Activated T-helper 1 cell treated with anti-CD3 and anti-CD28 coated beads, Interleukin-2, amount 50 U/mL, for 16 hours (primary cell): ENCODE results near the gene GABBR2.

ENCODE experiments used
- DNase-seq, 2 donors: peaks; one replicate each; pipeline ENCODE4 v3.0.0-alpha.2; 2020; ENCODE audit warnings: low read depth in 1 of 2, low spot score in 1 of 2

GABBR2 gene

DNA sequence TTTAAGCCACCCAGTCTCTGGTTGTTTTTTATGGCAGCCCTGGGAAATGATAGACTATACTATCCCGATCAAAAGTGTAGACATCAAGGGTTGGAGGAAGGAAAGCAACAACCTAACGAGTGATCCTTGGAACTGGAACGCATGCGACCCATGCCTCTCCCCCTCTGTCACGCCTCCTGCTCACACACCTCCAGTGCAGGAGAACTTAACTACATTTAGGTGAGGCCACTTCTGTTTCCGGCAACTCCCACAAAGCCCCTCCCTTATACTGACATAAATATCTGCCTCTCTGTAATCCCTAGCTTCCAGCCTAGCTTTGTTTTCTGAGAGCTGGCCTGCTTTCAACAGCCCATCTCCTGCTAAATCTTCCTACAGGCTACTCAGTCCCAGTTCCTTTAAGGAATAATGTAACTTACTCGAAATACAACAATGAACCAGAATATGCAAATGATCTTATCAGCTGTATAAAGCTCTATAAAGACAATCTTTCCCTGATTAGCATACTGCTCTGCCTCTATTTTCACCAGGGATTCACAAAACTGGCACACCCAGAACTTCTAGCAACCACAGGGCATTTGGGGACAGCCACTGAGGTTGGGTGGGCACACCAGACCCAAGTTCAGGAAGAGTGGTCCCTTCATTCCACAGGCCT is 73.9 kb downstream of the GABBR2 start:
- no peak for DNase-seq

DNA sequence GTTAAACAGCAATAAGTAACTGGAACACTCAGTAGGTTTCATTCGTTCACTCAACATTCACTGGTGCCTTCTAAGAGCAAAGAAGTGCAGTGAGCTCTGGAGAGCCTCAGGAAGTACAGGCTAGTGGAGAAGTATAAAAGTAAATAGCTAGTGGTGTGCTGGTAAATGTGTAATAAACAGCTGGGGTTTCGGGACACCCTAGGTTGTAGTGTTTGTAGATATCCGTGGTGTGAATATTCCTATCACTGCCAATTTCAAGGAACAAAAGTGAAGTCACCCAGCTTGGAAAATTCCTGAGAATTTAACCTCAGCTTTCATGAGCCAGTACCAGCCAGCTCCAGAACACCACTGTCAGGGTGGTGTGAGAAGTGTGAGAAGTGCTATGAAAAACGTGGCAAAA is 75.9 kb downstream of the GABBR2 start:
- no peak for DNase-seq

DNA sequence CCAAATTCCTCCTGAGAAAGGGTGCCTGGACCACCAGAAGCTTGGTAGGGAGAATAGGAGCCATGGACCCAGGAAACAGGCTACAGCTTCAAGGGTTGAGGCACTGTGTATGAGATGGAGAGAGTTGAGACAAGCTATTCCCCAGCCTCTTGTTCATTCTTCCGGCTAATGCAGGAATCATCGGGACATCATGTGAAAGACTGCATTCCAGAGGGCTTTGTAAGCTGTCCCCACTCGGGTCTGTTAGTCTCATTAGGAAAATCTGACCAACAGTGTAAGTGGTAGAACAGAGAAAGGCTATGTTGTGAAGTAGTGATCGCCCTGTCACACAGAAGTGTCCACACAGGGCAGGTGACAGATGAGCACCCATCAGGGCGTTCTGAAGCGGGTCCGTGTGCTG is 81.4 kb downstream of the GABBR2 start:
- DNase-seq, result no peak

DNA sequence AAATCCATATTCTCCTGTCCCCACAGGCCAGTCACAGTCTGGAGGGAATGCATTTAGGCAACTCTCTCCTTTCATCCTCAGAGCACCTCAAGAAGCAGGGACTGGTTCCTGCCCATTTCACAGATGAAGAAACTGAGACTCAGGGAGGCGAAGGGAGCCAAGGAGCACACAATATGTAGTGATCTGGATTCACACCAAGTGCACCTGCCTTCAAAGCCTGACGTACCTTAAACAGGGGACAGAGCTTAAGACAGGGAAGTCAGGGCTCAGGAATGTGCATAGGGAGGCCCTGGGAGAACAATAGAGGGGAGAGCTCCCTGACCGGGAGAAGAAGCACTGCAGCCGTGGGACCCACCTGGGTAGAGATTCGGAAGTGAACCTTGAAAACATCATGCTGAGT is 83.0 kb downstream of the GABBR2 start:
- DNase-seq, result no peak

DNA sequence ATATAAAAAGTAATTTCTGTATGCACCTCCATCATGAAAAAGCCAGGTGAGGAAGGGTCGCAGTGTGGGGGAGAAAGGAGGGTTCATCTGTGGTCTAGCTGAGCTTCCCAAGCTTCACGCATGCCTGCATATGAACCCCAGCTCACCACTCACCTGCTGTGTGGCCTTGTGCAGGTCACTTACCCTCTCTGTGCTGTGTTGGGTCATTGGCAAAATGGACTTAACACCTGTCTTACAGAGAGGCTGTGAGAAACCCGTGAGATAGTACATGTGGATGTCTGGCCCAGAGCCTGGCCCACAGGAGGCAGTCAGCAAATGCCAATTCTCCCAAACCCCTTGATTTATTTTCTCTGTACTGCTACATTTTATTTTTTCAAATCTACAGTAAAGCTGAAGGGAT is 88.9 kb downstream of the GABBR2 start:
- no peak for DNase-seq

DNA sequence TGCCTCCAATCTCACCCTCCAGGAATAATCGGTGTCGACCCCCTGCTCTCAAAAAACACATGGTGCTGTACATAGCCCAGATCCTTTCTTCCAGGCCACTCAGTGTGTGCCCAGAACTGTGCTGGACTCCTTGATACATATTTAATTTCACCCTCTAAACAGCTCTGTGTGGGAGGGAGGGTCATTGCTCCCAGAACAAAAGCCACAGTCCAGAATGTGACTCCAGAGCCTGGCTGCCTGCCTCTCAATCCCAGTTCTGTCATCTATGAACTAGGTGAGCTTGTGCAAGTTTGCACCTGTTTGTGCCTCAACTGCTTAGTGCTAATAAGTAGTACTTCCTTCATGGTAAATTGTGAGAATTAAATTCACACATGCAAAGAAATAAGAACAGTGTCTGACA is 93.1 kb downstream of the GABBR2 start:
- DNase-seq, result no peak

DNA sequence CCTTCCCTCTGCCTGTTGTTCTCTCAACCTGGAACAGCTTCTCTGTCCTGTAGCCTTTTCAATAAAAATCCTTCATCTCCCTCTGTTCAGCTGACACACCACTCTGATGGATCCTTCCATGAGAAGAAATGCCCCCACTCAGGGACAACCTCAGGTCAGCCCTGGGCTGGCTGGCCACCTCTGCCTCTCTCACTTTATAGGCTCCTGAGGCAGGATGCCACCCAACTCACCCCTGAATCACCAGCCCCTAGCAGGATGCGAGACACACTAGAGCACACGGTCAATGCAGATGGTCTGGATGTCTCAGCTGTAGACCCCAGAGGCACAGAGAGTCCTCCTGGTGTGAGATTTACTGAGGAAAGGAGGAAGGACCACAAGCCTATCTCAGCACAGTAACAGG is 93.8 kb downstream of the GABBR2 start:
- no peak for DNase-seq

DNA sequence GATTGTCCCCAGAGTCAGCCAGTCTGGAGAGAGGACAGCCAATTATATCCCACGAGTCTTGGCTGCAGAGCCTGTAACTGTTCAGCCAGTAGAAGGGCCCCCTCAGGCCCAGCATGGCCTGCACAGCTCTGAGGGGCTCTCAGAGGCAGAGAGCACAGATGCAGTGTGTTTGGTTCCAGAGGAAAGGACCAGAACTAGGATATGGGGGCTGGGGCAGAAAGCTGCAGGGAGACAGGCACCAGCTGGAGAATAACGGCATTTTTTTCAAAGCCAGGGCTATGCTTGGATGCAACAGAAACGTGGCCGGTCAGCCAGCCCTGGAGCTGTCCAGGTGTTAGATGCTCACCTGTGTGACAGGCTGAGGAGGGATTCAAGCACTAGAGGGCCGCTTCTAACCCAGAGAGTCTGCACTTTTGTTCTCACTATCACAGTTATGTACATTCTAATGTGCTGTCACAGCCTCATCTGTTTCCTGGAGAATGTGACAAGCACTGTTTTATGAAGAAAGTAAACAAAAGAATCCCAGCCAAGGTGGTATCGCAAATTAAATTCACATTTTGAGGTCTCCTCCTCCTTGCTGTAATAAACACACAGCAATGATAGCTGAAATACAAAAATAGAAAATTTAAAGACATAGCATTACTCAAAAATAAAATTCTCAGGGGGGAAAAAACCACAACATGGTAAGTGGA is 96.5 kb downstream of the GABBR2 start:
- DNase-seq, result no peak

DNA sequence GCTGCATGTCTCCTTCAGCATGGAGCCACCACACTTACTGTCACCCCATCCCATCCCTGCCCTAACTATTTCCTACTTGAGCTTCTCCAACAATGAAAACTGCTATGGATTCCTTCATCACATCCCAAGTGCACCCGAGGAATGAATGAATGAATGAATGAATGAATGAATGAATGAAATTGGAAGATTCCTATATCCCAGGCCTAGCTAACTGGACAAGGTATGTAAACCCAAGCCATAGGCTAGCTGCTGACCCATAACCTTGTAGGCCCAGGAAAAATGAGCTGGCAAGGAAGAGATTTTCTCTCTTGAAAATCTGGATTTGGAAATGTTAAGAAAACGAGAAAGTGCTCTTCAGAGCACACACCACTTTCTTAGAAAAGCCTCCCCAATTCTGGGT is 97.4 kb downstream of the GABBR2 start:
- no peak for DNase-seq

DNA sequence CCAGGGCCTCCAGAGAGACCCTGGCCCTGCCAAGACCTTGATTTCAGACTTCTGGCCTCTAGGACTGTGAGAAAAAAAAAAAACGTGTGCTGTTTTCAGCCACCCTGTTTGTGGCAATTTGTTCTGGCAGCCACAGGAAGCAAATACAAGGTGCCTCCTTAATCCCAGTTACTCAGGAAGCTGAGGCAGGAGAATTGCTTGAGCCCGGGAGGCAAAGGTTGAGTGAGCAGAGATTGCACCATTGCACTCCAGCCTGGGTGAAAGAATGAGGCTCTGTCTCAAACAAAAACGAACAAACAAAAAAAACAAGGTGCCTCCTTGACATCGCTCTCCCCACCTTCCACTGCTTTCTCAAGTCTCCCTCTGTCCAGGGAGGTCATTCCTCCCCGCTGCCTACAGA is 98.0 kb downstream of the GABBR2 start:
- DNase-seq, result no peak

DNA sequence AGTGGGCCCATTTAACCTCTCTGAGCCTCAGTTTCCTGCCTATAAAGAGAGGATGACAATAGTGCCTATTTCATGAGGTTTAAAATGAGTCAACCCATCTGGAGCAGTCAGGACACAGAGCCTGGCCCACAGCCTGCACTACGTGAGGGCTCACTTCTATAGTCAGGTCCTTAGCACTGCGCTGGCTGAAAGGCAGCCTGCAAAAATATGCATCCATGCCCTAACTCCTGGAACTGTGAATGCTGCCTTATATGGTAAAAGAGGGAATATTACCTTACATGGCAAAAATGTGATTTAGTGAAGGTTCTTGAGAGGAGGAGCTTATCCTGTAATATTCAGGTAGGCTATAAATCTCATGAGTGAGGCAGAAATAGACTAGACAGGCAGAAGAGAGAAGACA is 98.5 kb downstream of the GABBR2 start:
- DNase-seq, result no peak

DNA sequence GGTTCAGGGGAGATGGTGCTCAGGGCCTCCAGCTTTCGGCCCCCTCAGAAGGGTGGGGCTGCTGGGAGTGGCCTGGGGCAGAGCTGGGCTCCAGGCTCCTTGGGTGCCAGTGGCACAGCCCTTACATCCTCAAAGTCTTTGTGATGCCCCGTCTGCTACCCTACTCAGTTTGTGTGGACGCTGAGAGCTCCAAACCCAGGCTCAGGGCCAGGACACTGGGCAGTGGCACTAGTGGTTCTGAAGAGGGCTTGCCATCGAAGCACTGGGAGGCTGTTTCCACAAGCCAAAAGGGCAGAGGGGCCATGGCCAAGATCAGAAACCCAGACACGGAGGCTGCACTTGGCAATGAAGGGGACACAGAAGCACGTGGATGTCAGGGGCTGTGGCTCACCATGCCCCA is 99.1 kb downstream of the GABBR2 start:
- no peak for DNase-seq

DNA sequence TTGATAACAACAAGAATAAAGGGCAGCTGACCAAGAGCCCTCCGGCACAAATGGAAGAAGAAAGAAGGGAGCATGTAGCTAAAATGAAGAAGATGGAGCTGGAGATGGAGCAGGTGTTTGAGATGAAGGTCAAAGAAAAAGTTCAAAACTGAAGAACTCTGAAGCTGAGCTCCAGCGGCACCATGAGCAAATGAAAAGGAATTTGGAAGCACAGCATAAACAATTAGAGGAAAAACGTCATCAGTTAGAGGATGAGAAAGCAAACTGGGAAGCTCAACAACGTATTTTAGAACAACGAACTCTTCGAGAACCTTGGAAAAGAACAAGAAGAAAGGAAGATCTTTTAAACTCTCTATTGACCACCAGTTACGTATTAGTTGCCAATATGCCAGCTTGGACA is 100.9 kb downstream of the GABBR2 start:
- no peak for DNase-seq

DNA sequence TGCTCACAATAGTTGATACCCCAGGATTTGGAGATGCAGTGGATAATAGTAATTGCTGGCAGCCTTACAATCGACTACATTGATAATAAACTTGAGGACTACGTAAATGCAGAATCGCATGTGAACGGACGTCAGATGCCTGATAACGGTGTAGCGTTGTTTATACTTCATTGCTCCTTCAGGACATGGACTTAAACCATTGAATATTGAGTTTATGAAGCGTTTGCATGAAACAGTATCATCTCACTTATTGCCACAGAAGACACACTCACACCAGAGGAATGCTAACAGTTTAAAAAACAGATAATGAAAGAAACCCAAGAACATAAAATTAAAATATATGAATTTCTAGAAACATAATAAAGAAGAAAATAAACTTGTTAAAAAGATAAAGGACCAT is 101.6 kb downstream of the GABBR2 start:
- no peak for DNase-seq

DNA sequence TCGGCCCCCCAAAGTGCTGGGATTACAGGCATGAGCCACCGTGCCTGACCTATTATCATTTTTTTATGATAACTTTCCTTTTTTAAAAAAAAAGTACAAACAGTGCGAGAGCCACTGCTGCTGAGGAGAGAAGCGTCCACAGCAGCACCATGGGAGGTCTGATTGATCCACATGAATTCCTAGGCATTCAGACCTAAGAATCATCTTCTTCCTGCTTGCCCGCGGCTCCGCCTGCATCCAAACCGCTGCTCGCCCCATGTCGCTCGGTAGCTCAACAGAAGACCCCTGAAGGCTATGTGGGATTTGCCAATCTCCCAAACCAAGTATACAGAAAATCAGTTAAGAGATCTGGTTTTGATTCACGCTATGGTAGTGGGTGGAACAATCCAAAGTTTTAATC is 102.0 kb downstream of the GABBR2 start:
- DNase-seq, result no peak

DNA sequence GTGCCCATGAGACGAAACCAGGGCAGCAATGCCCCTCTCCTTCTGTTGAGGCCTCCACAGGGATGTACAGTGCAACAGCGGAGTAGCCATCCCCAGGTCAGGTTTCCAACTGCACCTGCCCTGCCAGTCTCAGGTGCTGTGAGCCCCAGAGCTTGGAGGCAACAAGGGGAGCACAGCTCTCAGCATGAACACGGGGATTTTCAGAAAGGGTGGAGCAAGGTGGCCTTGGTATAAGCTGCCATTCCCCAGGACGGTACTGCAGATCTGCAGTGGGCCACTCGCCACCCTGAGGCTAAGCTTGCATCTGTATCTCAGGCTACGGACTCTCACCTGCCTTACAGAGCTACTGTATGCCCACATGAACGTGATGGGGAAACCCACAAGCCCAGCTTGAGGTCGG is 103.6 kb downstream of the GABBR2 start:
- DNase-seq, result no peak

DNA sequence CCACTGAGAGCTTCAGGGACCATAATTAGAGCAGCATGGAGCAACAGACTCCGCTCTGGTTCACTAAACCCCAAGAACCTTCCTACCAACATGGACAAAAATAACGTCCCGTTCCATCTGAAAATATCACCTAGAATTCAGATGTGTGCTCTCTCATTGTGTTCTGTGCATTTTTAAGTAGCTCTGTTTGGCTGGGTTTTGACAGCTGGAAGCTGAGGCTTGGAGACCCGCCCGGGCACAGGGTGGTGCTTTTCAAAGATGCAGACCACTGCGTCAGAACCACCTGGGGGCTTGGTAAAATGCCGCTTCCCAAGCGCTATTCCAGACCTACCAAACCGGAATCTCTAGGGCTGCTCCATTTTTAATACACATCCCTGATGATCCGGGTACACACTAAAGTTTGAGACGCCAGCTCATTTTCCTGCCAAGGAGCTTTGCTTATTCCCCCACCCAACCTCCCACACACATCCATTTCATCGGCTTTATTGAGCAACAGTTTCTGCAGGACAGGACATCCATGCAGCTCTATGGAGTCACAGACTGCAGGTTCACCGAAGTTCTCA is 104.8 kb downstream of the GABBR2 start:
- no peak for DNase-seq

DNA sequence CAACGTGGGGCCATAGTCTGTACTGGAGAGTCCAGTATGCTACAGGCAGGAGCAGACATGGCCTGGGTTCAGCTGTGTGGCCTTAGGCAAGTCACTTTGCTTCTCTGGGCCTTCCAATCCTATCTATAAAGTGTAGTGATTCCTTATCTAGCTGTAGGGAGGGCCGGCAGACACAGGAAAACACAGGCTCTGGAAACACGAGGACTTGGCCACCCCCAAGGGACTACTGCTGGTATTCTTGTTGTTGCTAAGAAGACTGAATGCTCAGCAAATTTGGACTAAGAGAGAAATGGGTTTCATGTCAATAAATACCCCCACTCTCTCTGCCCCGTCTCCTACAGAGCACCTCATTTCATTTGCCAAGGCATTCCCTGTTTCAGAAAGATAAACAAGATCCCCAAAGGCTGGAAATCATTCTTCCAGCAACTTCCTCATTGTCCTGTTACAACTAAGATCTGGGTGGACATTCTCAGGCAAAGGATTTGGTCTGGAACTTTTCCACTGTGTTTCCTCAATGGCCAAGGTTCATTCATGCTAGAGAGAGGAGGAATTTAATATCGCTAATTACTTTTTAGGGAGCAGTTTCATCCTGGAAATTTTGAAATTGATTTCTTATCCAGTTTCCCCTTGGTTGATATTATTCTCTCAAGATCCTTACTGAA is 105.8 kb downstream of the GABBR2 start:
- no peak for DNase-seq

DNA sequence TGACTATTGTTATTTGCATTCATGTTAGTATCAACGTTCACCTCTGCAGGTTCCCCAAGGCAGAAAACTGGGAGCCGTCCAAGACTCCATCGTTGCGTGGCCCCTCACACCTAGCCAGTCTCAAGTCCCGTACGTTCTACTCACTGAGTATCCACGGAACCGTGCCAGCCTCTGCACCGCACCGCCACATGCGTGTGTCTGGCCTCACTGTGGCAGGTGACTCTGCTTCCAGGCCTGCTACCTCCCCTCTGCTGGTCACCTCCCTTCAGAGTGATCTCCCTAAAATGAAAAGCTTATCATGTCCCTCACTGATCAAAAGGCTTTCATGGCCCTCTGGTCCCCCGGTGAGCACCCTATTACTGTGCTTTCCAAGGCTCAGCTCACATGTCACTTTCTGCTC is 108.1 kb downstream of the GABBR2 start:
- DNase-seq, result no peak

DNA sequence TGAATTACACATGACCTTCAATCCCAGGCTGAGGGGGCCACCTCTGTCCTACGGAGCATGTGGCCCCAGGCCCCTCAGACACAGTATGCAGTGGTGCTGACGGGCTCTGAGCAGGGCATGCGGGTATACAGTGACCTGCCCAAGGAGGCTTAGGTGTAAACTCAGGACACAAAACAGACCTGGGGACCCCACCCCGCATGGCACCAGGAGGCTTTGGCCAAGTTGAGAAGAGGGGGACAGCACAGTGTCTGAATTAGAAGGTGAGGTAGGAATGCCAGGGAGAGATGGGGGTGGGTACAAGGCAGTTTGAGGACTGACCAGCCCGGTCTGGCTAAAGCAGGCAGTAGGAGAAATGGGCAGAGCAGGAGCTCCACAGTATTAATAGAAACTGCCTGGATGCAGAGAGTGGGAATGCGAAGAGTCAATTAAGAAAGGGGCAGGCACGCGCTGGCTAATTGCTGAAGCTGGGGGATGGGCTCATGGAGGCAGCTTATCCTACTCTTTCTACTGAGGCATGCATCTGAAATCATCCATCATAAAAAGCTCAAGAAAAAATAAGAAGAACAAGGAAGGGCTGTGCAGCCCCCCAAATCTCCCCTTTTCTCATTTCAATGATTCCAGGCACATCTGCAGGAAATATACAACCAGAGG is 109.0 kb downstream of the GABBR2 start:
- no peak for DNase-seq

DNA sequence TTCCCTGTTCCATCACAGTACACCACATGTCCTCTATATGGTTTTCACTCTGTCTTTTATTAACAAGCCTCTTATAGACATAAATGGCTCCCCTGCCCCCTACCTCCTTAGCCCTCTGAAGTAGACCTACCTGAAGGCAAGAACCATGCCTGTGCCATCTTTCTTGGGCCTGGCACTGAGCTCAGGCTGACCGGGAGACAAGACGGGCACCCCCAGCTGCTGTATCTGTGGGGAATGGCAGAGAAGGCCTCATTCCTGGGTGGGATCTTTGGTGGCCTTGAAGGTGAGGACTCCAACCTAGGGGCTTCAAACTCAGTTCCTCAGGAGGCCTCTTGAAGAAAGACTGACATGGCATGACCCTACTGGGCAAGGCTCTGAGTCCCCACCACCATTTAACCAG is 109.9 kb downstream of the GABBR2 start:
- no peak for DNase-seq

DNA sequence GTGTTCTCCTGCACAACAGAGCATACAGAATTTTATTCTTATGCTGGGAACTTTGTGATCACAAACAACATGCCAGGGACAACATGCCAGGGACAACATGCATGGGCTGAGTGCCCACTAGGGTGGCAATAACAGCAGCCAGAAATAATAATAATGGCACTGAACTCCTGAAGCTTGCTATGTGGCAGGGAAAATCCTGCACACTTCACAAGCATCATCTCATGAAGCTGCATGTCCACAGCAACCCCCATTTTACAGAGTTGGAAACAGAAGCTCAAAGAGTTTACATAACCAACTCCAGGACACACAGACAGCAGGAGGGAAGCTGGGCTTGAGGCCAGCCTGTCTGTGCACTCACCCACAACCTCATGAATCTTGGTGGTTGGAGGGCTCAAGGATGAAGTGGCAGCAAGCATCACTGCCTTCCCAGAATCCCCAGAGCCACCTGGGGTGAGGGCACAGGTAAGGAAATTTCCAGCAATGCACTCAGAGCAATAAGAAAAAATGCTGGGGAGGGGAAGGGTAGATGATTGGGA is 111.4 kb downstream of the GABBR2 start:
- no peak for DNase-seq
